Heart left ventricle (tissue), 16 donors: ENCODE results near the gene GPX3. TPM values are rescaled to one million over a fixed set of nuclear protein-coding genes. Genes with fewer than 3 reads are reported as not detected.

Experiments used
- ATAC-seq, 4 donors: fragments of 200-7000 bp; cut with Tn5 transposase; one replicate each; pipeline ENCODE4 v1.9.1; 2020 to 2022; ENCODE audit warnings: moderate library complexity in 4 of 4, mild to moderate bottlenecking in 3 of 4, moderate number of reproducible peaks in 1 of 4
- DNase-seq, 5 donors: peaks; one replicate each; pipeline ENCODE4 v3.0.0-alpha.2; 2020
- H3K27ac ChIP-seq, 12 donors: fragments of 200-600 bp; sonication (generic) in 4 of 12; one replicate each; pipeline versions ENCODE4 v1.5.0 to v1.8.0; 2016 to 2022; ENCODE audit warnings: mild to moderate bottlenecking in 2 of 12
- H3K27me3 ChIP-seq, 9 donors: fragments of 200-600 bp; sonication (generic) in 2 of 9; one replicate each; pipeline versions ENCODE4 v1.5.1 to v1.8.0; 2016 to 2022; ENCODE audit warnings: mild to moderate bottlenecking in 3 of 9
- H3K36me3 ChIP-seq, 9 donors: fragments of 200-600 bp; sonication (generic) in 2 of 9; one replicate each; pipeline versions ENCODE4 v1.5.0 to v1.8.0; 2018 to 2022; ENCODE audit warnings: mild to moderate bottlenecking in 2 of 9
- H3K4me1 ChIP-seq, 12 donors: fragments of 200-600 bp; sonication (generic) in 4 of 12; one replicate each; pipeline versions ENCODE4 v1.5.0 to v1.8.0; 2016 to 2022; ENCODE audit warnings: mild to moderate bottlenecking in 3 of 12
- H3K4me3 ChIP-seq, 12 donors: fragments of 200-600 bp; sonication (generic) in 4 of 12; one replicate each; pipeline versions ENCODE4 v1.5.0 to v1.8.0; 2017 to 2022; ENCODE audit warnings: mild to moderate bottlenecking in 9 of 12, moderate library complexity in 4 of 12
- H3K9me3 ChIP-seq, 12 donors: fragments of 200-600 bp; sonication (generic) in 4 of 12; one replicate each; pipeline versions ENCODE4 v1.5.0 to v1.8.0; 2016 to 2022; ENCODE audit warnings: mild to moderate bottlenecking in 1 of 12
- POLR2A ChIP-seq, 2 donors: fragments of 450-650 bp; IDR thresholded peaks; one replicate each; pipeline ENCODE4 v1.6.1; 2017; ENCODE audit warnings: antibody characterized with exemption in 2 of 2, mild to moderate bottlenecking in 2 of 2, moderate library complexity in 2 of 2
- WGBS, 4 donors: extraction: QIAGEN DNeasy Blood & Tissue Kit in 2 of 4; methylation state at CpG; one replicate each; pipeline versions ENCODE4 v1.1.5 to v1.1.7; 2013 to 2018; 5-methylcytosine and 5-hydroxymethylcytosine counted together
- intact Hi-C, 10 donors: fragments of 100-400 bp; cut with DNase I; formaldehyde crosslinking; loops; one replicate each; pipeline versions ENCODE4 v1.11.1 to v1.14.2; 2022
- polyA plus RNA-seq, 2 donors: library from polyadenylated mRNA; stranded (reverse); fragments of 200-250 nt; gene quantifications; one replicate each; pipeline ENCODE4 v1.2.3, GENCODE V29; 2013
- total RNA-seq, 9 donors: library from RNA; depleted of rRNA in 2 of 9; stranded (reverse); fragments of >200 nt in 2 of 9; fragmentation: NEBNext Ultra II Directional in 3 of 9; extraction: Animal tissue kit (Norgen Biotek cat#: 25700) in 3 of 9; gene quantifications; one replicate each; pipeline versions ENCODE4 v1.1.0 to v1.2.4, GENCODE V29; 2016 to 2023
- TF ChIP-seq, protein P1 (sequence below), 12 donors: fragments of 200-600 bp; sonication (generic) in 4 of 12; IDR thresholded peaks; one replicate each; pipeline versions ENCODE4 v1.5.0 to v1.8.0; 2018 to 2022; ENCODE audit warnings: antibody characterized with exemption in 12 of 12, mild to moderate bottlenecking in 5 of 12
- donor health status: ischemic (EF 13 %, LVEDD 7.1; RV severe dilation, severe dysfunction).
- donor health status: healthy with polysubstance abuse.
- donor health status: DM: no; HTN: yes; CAD: no.
- donor health status: DM: no; HTN: no; CAD: no.
- donor health status: ischemic (EF 25% LVEDD 6.9; RV normal size, moderate dysfunction).
- donor health status: ischemic (EF 25% LVEDD 5.7; RV mildly dilated, moderate dysfunction).
- donor health status: healthy.
- donor health status: DM: yes; HTN: yes; CAD: no.
- donor health status: ischemic (EF 35%, LVEDD 5.7; RV mildly dilated, moderate dysfunction).
- donor health status: nonischemic (EF 11% LVEDD 7.7; RV severe dilation, severe dysfunction).
- donor health status: DM: yes; HTN: yes; CAD: no.
- donor health status: PGD.
- donor health status: ischemic (EF 29% LVEDD 5.4; RV normal size, mild dysfunction).
- donor health status: nonischemic (EF 23%, LVEDD 6.1; RV moderate dilation, normal function).

The GPX3 gene
- total and polyA plus RNA-seq, 11 donors: 416 to 1,563 (median 819) TPM

DNA sequence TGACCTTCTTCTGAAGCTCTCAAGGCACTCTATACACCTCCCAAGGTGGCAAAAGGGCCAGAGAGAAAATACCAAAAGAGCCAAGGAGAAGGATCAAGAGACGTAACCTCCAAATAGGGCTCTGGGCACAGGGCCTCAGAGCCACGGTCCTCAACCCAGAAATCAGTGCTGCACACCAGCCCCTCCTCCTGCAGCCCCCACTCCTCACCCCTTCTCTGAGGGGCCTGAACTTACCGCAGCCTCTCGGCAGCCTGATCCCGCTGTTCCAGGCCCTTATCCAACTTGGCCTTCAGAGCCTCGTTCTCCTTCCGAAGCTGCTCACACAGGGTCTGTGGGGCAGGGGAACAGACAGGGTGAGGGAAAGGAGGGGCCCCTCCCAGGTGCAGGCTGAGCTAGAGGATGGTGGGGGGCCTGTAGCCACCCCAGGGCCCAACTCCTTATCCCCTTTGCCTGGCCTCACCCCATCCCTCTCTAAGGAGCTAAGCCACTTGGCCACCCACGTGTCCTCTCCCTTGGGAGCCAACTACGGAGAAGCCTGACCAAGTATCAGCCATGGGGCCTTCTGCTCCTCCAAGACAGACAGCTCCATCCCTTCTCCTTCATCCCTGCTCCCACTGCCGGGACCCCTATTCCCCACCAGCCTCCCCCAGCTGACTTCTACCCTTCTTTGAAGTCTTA, 31.7 kb downstream of the GPX3 start:
- Histone ChIP-seq H3K36me3 (peaks cover 0 to 94% (median 88%) of the 10 kb centered on the region in 9 donors), H3K27me3 (no peaks in the 10 kb centered on the region), H3K9me3 (no peaks in the 10 kb centered on the region), H3K4me1 (peaks cover 0 to 39% (median 7%) of the 10 kb centered on the region in 12 donors), H3K4me3 (no peak overlapping the region), H3K27ac (peak overlapping the region in 5 of 12 donors; percentile 23 to 50 (median 39))
- intact Hi-C loops: loop anchor here (1.0 to 5.0 kb wide), 9 partner anchors 63 to 190 kb away; no protein-coding TSS in a partner anchor
- no peak for TF ChIP-seq POLR2A (IDR thresholded peaks at IDR 0.05)
- TF ChIP-seq, protein P1, sequence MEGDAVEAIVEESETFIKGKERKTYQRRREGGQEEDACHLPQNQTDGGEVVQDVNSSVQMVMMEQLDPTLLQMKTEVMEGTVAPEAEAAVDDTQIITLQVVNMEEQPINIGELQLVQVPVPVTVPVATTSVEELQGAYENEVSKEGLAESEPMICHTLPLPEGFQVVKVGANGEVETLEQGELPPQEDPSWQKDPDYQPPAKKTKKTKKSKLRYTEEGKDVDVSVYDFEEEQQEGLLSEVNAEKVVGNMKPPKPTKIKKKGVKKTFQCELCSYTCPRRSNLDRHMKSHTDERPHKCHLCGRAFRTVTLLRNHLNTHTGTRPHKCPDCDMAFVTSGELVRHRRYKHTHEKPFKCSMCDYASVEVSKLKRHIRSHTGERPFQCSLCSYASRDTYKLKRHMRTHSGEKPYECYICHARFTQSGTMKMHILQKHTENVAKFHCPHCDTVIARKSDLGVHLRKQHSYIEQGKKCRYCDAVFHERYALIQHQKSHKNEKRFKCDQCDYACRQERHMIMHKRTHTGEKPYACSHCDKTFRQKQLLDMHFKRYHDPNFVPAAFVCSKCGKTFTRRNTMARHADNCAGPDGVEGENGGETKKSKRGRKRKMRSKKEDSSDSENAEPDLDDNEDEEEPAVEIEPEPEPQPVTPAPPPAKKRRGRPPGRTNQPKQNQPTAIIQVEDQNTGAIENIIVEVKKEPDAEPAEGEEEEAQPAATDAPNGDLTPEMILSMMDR (IDR thresholded peaks at IDR 0.05): peak in 1 of 12 donors; percentile 6
- 51 to 65% (median 60%) methylated on average over 10 of the region's 10 CpGs for WGBS, 4 donors
- ATAC-seq (peak in 2 of 4 donors; percentile 5 to 18), DNase-seq (peak in 2 of 5 donors; percentile 33 to 46)

DNA sequence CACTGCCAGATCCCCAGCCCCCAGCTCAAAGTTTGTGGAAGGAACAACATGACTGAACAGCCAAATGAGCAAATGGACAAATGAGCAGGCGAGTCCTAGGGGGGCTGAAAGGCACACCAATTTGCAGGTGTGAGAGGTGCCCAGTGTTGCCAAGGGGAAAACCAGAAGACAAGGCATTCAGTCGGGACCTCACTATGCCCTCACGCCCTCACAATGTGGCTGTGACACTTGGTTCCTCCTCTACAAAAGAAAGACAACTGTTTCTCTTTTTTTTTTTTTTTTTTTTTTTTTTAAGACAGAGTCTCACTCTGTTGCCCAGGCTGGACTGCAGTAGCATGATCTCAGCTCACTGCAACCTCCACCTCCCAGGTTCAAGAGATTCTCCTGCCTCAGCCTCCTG, 32.4 kb downstream of the GPX3 start:
- H3K9me3 ChIP-seq: no peaks in the 10 kb centered on the region
- no peak overlapping the region for H3K27ac ChIP-seq
- H3K4me1 ChIP-seq: peaks cover 0 to 45% (median 7%) of the 10 kb centered on the region in 12 donors
- intact Hi-C loops: loop anchor here in 7 of 10 donors (1.0 to 5.0 kb wide), 6 partner anchors 62 to 189 kb away; no protein-coding TSS in a partner anchor
- no peak for ATAC-seq
- no peak overlapping the region for H3K4me3 ChIP-seq
- no peaks in the 10 kb centered on the region for H3K27me3 ChIP-seq
- TF ChIP-seq POLR2A (IDR thresholded peaks at IDR 0.05): no peak
- TF ChIP-seq, protein P1 (IDR thresholded peaks at IDR 0.05): no peak
- DNase-seq: peak in 1 of 5 donors; percentile 13
- 79 to 93% (median 84%) methylated on average over 3 of the region's 3 CpGs for WGBS, 4 donors
- H3K36me3 ChIP-seq: peaks cover 0 to 94% (median 86%) of the 10 kb centered on the region in 9 donors

DNA sequence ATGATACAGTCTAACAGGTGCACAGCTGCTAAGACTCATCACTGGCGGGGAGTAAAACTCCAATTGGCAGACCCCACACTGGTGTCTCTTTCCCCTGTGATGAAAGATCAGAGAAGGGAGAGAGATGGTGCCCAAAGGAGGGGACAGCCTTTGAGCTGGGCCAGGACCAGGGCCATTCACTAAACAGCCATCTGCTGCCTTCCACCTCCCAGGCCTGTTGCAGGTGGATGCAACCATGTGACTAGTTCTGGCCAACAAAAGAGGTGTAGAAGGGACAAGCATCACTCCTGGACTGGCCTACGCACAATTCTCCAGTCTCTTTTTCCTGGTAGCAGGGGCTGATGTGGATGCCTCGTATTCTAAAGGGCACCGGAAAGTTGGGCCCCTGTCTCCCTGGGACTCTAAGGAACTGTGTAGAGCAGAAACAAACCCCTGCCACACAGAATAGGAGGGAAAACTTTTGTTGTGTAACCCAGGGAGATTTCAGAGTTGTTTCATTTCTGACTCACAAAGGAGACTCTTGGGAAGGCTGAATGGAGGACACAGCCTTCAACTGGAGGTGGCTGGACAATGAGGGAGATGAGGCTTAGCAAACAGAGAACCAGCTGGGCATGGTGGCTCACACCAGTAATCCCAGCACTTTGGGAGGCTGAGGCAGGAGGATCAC, 33.5 kb downstream of the GPX3 start:
- H3K4me1 ChIP-seq: peaks cover 0 to 56% (median 12%) of the 10 kb centered on the region in 12 donors
- no peaks in the 10 kb centered on the region for H3K9me3 ChIP-seq
- 89 to 98% (median 94%) methylated on average over 3 to 4 of the region's 4 CpGs for WGBS, 4 donors
- no peak for DNase-seq
- H3K27ac ChIP-seq: no peak overlapping the region
- no peaks in the 10 kb centered on the region for H3K27me3 ChIP-seq
- H3K36me3 ChIP-seq: peaks cover 0 to 94% (median 86%) of the 10 kb centered on the region in 9 donors
- no peak overlapping the region for H3K4me3 ChIP-seq
- no peak for ATAC-seq
- TF ChIP-seq, protein P1 (IDR thresholded peaks at IDR 0.05): no peak
- no peak for TF ChIP-seq POLR2A (IDR thresholded peaks at IDR 0.05)
- intact Hi-C loops: loop anchor here in 7 of 10 donors (2.0 to 5.0 kb wide), 5 partner anchors 108 to 188 kb away; no protein-coding TSS in a partner anchor

DNA sequence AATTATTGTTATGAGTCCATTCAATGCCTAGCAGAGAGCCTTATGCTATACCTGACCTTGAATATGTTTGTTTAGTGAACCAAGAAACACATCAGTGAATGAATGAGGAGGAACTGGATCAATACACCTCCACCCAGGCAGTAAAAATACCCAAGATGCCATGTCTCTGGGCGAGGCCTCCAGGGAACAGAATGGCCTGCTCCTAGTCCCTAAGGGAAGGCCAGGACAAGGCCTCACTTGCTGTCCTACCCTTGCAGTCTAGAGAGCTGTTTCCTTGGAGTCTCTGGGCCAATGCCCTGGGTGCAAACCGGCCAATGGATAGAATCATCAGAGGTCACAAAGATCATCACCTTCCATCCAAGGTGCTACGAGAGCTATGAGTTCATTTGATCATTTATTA, 34.3 kb downstream of the GPX3 start:
- 86 to 95% (median 91%) methylated on average over 3 of the region's 3 CpGs for WGBS, 4 donors
- TF ChIP-seq, protein P1 (IDR thresholded peaks at IDR 0.05): no peak
- TF ChIP-seq POLR2A (IDR thresholded peaks at IDR 0.05): no peak
- no peak overlapping the region for H3K4me3 ChIP-seq
- no peaks in the 10 kb centered on the region for H3K9me3 ChIP-seq
- ATAC-seq (no peak), DNase-seq (no peak)
- H3K36me3 ChIP-seq: peaks cover 0 to 92% (median 83%) of the 10 kb centered on the region in 9 donors
- no peak overlapping the region for H3K27ac ChIP-seq
- no peaks in the 10 kb centered on the region for H3K27me3 ChIP-seq
- intact Hi-C loops: loop anchor here in 7 of 10 donors (5.0 kb wide), 5 partner anchors 108 to 188 kb away; no protein-coding TSS in a partner anchor
- peaks cover 0 to 63% (median 17%) of the 10 kb centered on the region in 12 donors for H3K4me1 ChIP-seq
